Keratinocyte (primary cell): ENCODE measurements around the gene THOC5. TPM values are rescaled to one million over a fixed set of nuclear protein-coding genes. Genes with fewer than 3 reads are reported as not detected.

ENCODE experiments used
- DNase-seq: peaks from one replicate; pipeline ENCODE4 v3.0.0-alpha.2; 2011; ENCODE audit warnings: low read depth, missing footprints, low spot score
- FAIRE-seq: peaks from 2 replicates; lab custom pipeline; 2011; peaks lifted over from hg19 to GRCh38; lab: Jason Lieb, UNC
- H2AFZ ChIP-seq: 2 replicates; pipeline ENCODE4 v1.6.0; 2012; ENCODE audit warnings: low read length, control low read depth, inconsistent platforms; ENCODE audit not compliant: control insufficient read depth
- H3K27ac ChIP-seq: 2 replicates; pipeline ENCODE4 v1.5.1; 2011; ENCODE audit warnings: low read length; ENCODE audit not compliant: control insufficient read depth, insufficient read depth
- H3K27me3 ChIP-seq: 3 replicates; pipeline ENCODE4 v1.6.0; 2011; ENCODE audit warnings: low read length; ENCODE audit not compliant: control insufficient read depth, insufficient read depth; ENCODE audit errors: extremely low read depth
- H3K36me3 ChIP-seq, 2 experiments: 2 replicates in 1 of 2; 3 replicates in 1 of 2; pipeline ENCODE4 v1.5.1; 2011; ENCODE audit warnings: low read length in 2 of 2, mild to moderate bottlenecking in 1 of 2; ENCODE audit not compliant: control insufficient read depth in 2 of 2, insufficient read depth in 2 of 2; ENCODE audit errors: extremely low read depth in 1 of 2
- H3K4me1 ChIP-seq: 3 replicates; pipeline ENCODE4 v1.5.1; 2011; ENCODE audit warnings: low read length; ENCODE audit not compliant: control insufficient read depth, insufficient read depth; ENCODE audit errors: extremely low read depth
- H3K4me2 ChIP-seq: 3 replicates; pipeline ENCODE4 v1.6.0; 2011; ENCODE audit warnings: low read depth, low read length; ENCODE audit not compliant: control insufficient read depth, insufficient read depth; ENCODE audit errors: extremely low read depth
- H3K4me3 ChIP-seq, 3 experiments: fragments of 200-600 bp in 1 of 3; sonication (generic) in 1 of 3; 2 replicates in 2 of 3; 3 replicates in 1 of 3; pipeline ENCODE4 v1.5.1; 2011 to 2016; ENCODE audit warnings: low read length in 3 of 3, mild to moderate bottlenecking in 3 of 3, control low read depth in 2 of 3, inconsistent platforms in 1 of 3, low read depth in 1 of 3, mixed read lengths in 1 of 3, mixed run types in 1 of 3, moderate library complexity in 1 of 3; ENCODE audit not compliant: control insufficient read depth in 2 of 3, insufficient read depth in 2 of 3; ENCODE audit errors: extremely low read depth in 1 of 3
- H3K79me2 ChIP-seq: 2 replicates; pipeline ENCODE4 v1.6.0; 2012; ENCODE audit warnings: low read length; ENCODE audit not compliant: control insufficient read depth, insufficient read depth
- H3K9ac ChIP-seq: 3 replicates; pipeline ENCODE4 v1.6.0; 2011; ENCODE audit warnings: low read length; ENCODE audit not compliant: control insufficient read depth, insufficient read depth; ENCODE audit errors: extremely low read depth
- H3K9me1 ChIP-seq: 3 replicates; pipeline ENCODE4 v1.6.0; 2011; ENCODE audit warnings: low read length; ENCODE audit not compliant: control insufficient read depth, insufficient read depth; ENCODE audit errors: extremely low read depth
- H3K9me3 ChIP-seq: 2 replicates; pipeline ENCODE4 v1.5.1; 2012; ENCODE audit warnings: low read depth, low read length; ENCODE audit not compliant: control insufficient read depth
- H4K20me1 ChIP-seq: 3 replicates; pipeline ENCODE4 v1.6.0; 2011; ENCODE audit warnings: low read length; ENCODE audit not compliant: control insufficient read depth, insufficient read depth; ENCODE audit errors: extremely low read depth
- CTCF ChIP-seq, 3 experiments: IDR thresholded peaks in 1 of 3; conservative IDR thresholded peaks in 1 of 3; optimal IDR thresholded peaks in 1 of 3; 2 replicates in 2 of 3; 3 replicates in 1 of 3; pipeline versions ENCODE3 to v1.5.1; 2011; ENCODE audit warnings: low read length in 3 of 3, mild to moderate bottlenecking in 3 of 3, moderate library complexity in 2 of 3, control low read depth in 1 of 3, inconsistent platforms in 1 of 3; ENCODE audit not compliant: insufficient read depth in 2 of 3; ENCODE audit errors: extremely low read depth in 1 of 3
- EZH2 ChIP-seq: IDR thresholded peaks from one replicate; pipeline ENCODE4 v1.6.1; 2012; ENCODE audit warnings: inconsistent platforms, mild to moderate bottlenecking, low read length, moderate library complexity
- dilution Hi-C: fragments of 300-500 bp; cut with MboI; formaldehyde crosslinking; loops from one replicate; pipeline ENCODE4 v1.7.0; 2020; ENCODE audit warnings: low sequenced_read_pairs; ENCODE audit not compliant: extremely low pct_ligation_motif_present
- polyA plus RNA-seq, 5 experiments: library from polyadenylated mRNA; depleted of rRNA in 3 of 5; stranded (reverse) in 3 of 5; stranded (forward) in 1 of 5; unstranded in 1 of 5; fragments of >200 nt; gene quantifications; 1 replicate in 1 of 5; 2 replicates in 3 of 5; 3 replicates in 1 of 5; pipeline versions ENCODE4 v1.2.1 to v1.2.3, GENCODE V29; 2011 to 2012; ENCODE audit warnings: missing spikeins in 2 of 5, low read depth in 1 of 5, low replicate concordance in 1 of 5

THOC5 gene
- polyA plus RNA-seq, 1 donor (not counting 4 experiments of a cell fraction or from before 2014, with no cell fraction given) = 35.4 TPM

DNA sequence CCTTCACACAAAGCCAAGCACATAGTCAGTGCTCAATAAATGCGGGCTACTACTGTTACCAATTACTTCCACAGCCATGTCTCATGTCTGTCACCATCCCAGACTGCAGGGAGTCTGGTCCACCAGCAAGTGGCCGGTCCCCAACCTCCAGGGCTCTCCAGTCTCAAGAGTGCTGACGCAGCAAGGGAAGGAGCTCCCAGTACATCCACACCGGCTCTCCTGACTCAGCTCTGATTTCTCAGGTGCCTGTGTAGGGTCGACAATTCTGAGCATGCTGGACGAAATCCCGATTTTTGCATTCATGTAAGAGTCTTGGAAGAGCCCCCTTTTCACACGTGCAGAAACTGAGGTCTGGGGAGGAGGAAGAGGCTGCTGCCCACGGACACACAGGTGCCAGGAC is 83.8 kb downstream of the THOC5 start:
- no peak overlapping the region for H3K27ac ChIP-seq
- H4K20me1 ChIP-seq = no peaks in the 10 kb centered on the region
- peaks cover 4% of the 10 kb centered on the region for H3K27me3 ChIP-seq
- dilution Hi-C loops = no loop called here
- H3K9me1 ChIP-seq = no peaks in the 10 kb centered on the region
- H3K4me1 ChIP-seq = peaks cover 19% of the 10 kb centered on the region
- peak overlapping the region; percentile 91 for H2AFZ ChIP-seq
- H3K4me3 ChIP-seq = peak overlapping the region; percentile 25 to 67 (median 61)
- H3K79me2 ChIP-seq = no peaks in the 10 kb centered on the region
- no peaks in the 10 kb centered on the region for H3K9me3 ChIP-seq
- peak overlapping the region; percentile 79 for H3K4me2 ChIP-seq
- no peak for DNase-seq
- peak; percentile 44 for FAIRE-seq
- no peaks in the 10 kb centered on the region for H3K36me3 ChIP-seq
- no peak for TF ChIP-seq EZH2
- no peak for TF ChIP-seq CTCF (optimal IDR thresholded peaks at IDR 0.05 in 1 of 3, IDR thresholded peaks at IDR 0.05 in 1 of 3, conservative IDR thresholded peaks at IDR 0.05 in 1 of 3; ENCODE audit: extremely low read depth in 1 of 3, insufficient read depth in 2 of 3, low read length in 3 of 3)
- H3K9ac ChIP-seq = no peak overlapping the region

DNA sequence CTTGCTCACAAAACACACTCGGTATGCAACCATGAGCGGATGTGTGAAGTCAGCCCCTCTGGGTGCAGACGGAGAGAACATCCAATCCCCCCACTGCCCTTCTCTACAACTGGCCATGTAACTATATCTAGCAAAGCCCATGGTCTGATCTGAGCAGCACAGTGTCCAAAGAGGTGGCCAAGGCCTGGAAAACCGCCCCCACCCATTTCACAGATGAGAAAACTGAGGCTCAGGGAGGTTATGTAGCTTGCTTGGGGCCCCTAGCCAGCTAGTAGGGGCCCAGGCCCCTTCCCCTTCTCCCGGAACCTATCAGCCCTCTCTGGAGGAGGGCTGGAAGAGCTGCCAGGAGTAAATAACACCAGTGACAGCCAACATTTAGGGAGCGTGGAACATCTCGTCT is 89.0 kb downstream of the THOC5 start:
- FAIRE-seq = no peak
- Histone ChIP-seq H3K4me1 (peaks cover 13% of the 10 kb centered on the region), H3K9ac (no peak overlapping the region), H4K20me1 (no peaks in the 10 kb centered on the region), H3K27ac (no peak overlapping the region), H2AFZ (no peak overlapping the region), H3K27me3 (no peaks in the 10 kb centered on the region), H3K9me1 (no peaks in the 10 kb centered on the region), H3K36me3 (no peaks in the 10 kb centered on the region), H3K79me2 (no peaks in the 10 kb centered on the region), H3K9me3 (no peaks in the 10 kb centered on the region), H3K4me3 (no peak overlapping the region), H3K4me2 (no peak overlapping the region)
- DNase-seq = no peak
- TF ChIP-seq EZH2 = no peak
- TF ChIP-seq CTCF (optimal IDR thresholded peaks at IDR 0.05 in 1 of 3, IDR thresholded peaks at IDR 0.05 in 1 of 3, conservative IDR thresholded peaks at IDR 0.05 in 1 of 3; ENCODE audit: extremely low read depth in 1 of 3, insufficient read depth in 2 of 3, low read length in 3 of 3) = no peak
- dilution Hi-C loops = no loop called here
